HEK293 (cell line): ENCODE results near the gene VSTM5.

Source experiments
- HOXA7 ChIP-seq: sonication (generic); formaldehyde crosslinking; IDR thresholded peaks from 2 replicates; pipeline ENCODE4 v1.8.1; 2022; ENCODE audit warnings: missing genetic modification reagents, borderline replicate concordance
- ZNF146 ChIP-seq: fragments of 450-650 bp; formaldehyde crosslinking; IDR thresholded peaks from 2 replicates; pipeline ENCODE4 v1.5.1; 2016; ENCODE audit warnings: missing biosample characterization, missing genetic modification characterization
- ZNF221 ChIP-seq: fragments of 450-650 bp; formaldehyde crosslinking; IDR thresholded peaks from 2 replicates; pipeline ENCODE4 v1.5.1; 2017; ENCODE audit warnings: missing biosample characterization, missing genetic modification characterization, borderline replicate concordance
- ZNF423 ChIP-seq: fragments of 450-650 bp; formaldehyde crosslinking; IDR thresholded peaks from 2 replicates; pipeline ENCODE4 v1.5.1; 2016; ENCODE audit warnings: missing biosample characterization, missing genetic modification characterization
- ZNF521 ChIP-seq: fragments of 450-650 bp; formaldehyde crosslinking; IDR thresholded peaks from 2 replicates; pipeline ENCODE4 v1.5.1; 2017; ENCODE audit warnings: missing biosample characterization, mild to moderate bottlenecking, missing genetic modification characterization
- ZNF561 ChIP-seq: fragments of 450-650 bp; IDR thresholded peaks from 2 replicates; pipeline ENCODE4 v1.5.1; 2018; ENCODE audit warnings: missing biosample characterization, missing genetic modification characterization, borderline replicate concordance
- TF ChIP-seq, protein P1 (sequence below): fragments of 450-650 bp; formaldehyde crosslinking; IDR thresholded peaks from 2 replicates; pipeline ENCODE4 v1.5.1; 2016; ENCODE audit warnings: missing biosample characterization, missing genetic modification characterization
- TF ChIP-seq, protein P2 (sequence below): fragments of 450-650 bp; formaldehyde crosslinking; IDR thresholded peaks from 2 replicates; pipeline ENCODE4 v1.5.1; 2016; ENCODE audit warnings: missing biosample characterization, missing genetic modification characterization, low read depth
- TF ChIP-seq, protein P3 (sequence below): fragments of 450-650 bp; formaldehyde crosslinking; IDR thresholded peaks from 2 replicates; pipeline ENCODE4 v1.5.1; 2016; ENCODE audit warnings: missing biosample characterization, missing genetic modification characterization

DNA sequence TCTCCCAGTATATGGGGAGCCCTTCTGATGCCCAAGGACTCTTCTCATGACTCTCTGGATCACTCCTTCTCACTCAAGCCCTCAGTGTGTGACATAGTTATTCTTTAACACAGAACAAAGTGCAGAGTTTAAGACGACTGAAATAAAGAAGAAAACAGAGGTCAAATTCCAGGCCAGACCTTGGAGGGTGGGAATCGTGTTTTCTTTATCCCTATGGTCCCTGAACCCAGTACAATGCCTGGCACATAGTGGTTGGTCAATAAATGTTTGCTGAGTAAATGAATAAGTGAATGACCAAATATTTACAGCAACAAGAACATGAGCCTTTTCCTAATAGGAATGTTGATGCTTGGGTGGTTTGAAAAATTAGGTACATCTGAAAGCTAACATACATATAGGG lies 28.8 kb downstream of the VSTM5 start:
- TF ChIP-seq ZNF521 (no peak), ZNF146 (tag by site-specific recombination) (no peak), ZNF423 (tag by site-specific recombination) (no peak), ZNF221 (tag by site-specific recombination) (no peak), ZNF561 (tag by site-specific recombination) (no peak), HOXA7 (CRISPR knock-in tag) (no peak)
- TF ChIP-seq, protein P1, sequence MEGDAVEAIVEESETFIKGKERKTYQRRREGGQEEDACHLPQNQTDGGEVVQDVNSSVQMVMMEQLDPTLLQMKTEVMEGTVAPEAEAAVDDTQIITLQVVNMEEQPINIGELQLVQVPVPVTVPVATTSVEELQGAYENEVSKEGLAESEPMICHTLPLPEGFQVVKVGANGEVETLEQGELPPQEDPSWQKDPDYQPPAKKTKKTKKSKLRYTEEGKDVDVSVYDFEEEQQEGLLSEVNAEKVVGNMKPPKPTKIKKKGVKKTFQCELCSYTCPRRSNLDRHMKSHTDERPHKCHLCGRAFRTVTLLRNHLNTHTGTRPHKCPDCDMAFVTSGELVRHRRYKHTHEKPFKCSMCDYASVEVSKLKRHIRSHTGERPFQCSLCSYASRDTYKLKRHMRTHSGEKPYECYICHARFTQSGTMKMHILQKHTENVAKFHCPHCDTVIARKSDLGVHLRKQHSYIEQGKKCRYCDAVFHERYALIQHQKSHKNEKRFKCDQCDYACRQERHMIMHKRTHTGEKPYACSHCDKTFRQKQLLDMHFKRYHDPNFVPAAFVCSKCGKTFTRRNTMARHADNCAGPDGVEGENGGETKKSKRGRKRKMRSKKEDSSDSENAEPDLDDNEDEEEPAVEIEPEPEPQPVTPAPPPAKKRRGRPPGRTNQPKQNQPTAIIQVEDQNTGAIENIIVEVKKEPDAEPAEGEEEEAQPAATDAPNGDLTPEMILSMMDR (tag by site-specific recombination): no peak
- TF ChIP-seq, protein P2, sequence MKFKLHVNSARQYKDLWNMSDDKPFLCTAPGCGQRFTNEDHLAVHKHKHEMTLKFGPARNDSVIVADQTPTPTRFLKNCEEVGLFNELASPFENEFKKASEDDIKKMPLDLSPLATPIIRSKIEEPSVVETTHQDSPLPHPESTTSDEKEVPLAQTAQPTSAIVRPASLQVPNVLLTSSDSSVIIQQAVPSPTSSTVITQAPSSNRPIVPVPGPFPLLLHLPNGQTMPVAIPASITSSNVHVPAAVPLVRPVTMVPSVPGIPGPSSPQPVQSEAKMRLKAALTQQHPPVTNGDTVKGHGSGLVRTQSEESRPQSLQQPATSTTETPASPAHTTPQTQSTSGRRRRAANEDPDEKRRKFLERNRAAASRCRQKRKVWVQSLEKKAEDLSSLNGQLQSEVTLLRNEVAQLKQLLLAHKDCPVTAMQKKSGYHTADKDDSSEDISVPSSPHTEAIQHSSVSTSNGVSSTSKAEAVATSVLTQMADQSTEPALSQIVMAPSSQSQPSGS (tag by site-specific recombination): no peak
- TF ChIP-seq, protein P3, sequence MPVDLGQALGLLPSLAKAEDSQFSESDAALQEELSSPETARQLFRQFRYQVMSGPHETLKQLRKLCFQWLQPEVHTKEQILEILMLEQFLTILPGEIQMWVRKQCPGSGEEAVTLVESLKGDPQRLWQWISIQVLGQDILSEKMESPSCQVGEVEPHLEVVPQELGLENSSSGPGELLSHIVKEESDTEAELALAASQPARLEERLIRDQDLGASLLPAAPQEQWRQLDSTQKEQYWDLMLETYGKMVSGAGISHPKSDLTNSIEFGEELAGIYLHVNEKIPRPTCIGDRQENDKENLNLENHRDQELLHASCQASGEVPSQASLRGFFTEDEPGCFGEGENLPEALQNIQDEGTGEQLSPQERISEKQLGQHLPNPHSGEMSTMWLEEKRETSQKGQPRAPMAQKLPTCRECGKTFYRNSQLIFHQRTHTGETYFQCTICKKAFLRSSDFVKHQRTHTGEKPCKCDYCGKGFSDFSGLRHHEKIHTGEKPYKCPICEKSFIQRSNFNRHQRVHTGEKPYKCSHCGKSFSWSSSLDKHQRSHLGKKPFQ (tag by site-specific recombination): no peak
